H9 (cell line): ENCODE results near the gene LZTR1. TPM values are rescaled to one million over a fixed set of nuclear protein-coding genes. Genes with fewer than 3 reads are reported as not detected.

Experiments
- DNase-seq: peaks from one replicate; pipeline ENCODE4 v3.0.0-alpha.2; 2017
- H2AFZ ChIP-seq: one replicate; pipeline ENCODE4 v1.6.1; 2013; ENCODE audit warnings: mild to moderate bottlenecking, low read length, control low read depth, moderate library complexity
- H2AK5ac ChIP-seq: 2 replicates; pipeline ENCODE4 v1.6.1; 2013; ENCODE audit warnings: low read length, control low read depth, mixed read lengths; ENCODE audit not compliant: insufficient read length
- H2BK120ac ChIP-seq: one replicate; pipeline ENCODE4 v1.6.1; 2013; ENCODE audit warnings: low read depth, mild to moderate bottlenecking, low read length, control low read depth, inconsistent platforms; ENCODE audit not compliant: poor library complexity, severe bottlenecking
- H2BK12ac ChIP-seq: 2 replicates; pipeline ENCODE4 v1.6.1; 2013; ENCODE audit warnings: low read length, control low read depth, mixed read lengths, low read depth; ENCODE audit not compliant: insufficient read length
- H2BK15ac ChIP-seq: 2 replicates; pipeline ENCODE4 v1.6.1; 2013; ENCODE audit warnings: low read depth, low read length, control low read depth
- H2BK20ac ChIP-seq: one replicate; pipeline ENCODE4 v1.6.1; 2013; ENCODE audit warnings: low read depth, mild to moderate bottlenecking, low read length, control low read depth, inconsistent platforms; ENCODE audit not compliant: poor library complexity, severe bottlenecking
- H2BK5ac ChIP-seq: 2 replicates; pipeline ENCODE4 v1.6.1; 2013; ENCODE audit warnings: low read length, control low read depth, mixed read lengths; ENCODE audit not compliant: insufficient read length
- H3K14ac ChIP-seq: 2 replicates; pipeline ENCODE4 v1.6.1; 2013; ENCODE audit warnings: low read length, control low read depth; ENCODE audit not compliant: insufficient read depth
- H3K18ac ChIP-seq: 2 replicates; pipeline ENCODE4 v1.6.1; 2013; ENCODE audit warnings: low read depth, mild to moderate bottlenecking, mixed read lengths, low read length, control low read depth; ENCODE audit not compliant: insufficient read length
- H3K23ac ChIP-seq: 2 replicates; pipeline ENCODE4 v1.6.1; 2013; ENCODE audit warnings: low read length, control low read depth, mixed read lengths, low read depth; ENCODE audit not compliant: insufficient read length
- H3K23me2 ChIP-seq: 2 replicates; pipeline ENCODE4 v1.6.1; 2013; ENCODE audit warnings: low read depth, mild to moderate bottlenecking, mixed read lengths, low read length, control low read depth; ENCODE audit not compliant: insufficient read length, poor library complexity, severe bottlenecking
- H3K27ac ChIP-seq: 2 replicates; pipeline ENCODE4 v1.5.1; 2013; ENCODE audit warnings: low read length, control low read depth, mixed read lengths, low read depth; ENCODE audit not compliant: insufficient read length
- H3K27me3 ChIP-seq: 2 replicates; pipeline ENCODE4 v1.6.1; 2013; ENCODE audit warnings: low read length, control low read depth, inconsistent platforms; ENCODE audit not compliant: insufficient read depth
- H3K4ac ChIP-seq: 2 replicates; pipeline ENCODE4 v1.6.1; 2013; ENCODE audit warnings: low read depth, mild to moderate bottlenecking, control low read depth, inconsistent platforms, low read length, moderate library complexity
- H3K4me1 ChIP-seq: 2 replicates; pipeline ENCODE4 v1.6.1; 2013; ENCODE audit warnings: low read length, control low read depth, inconsistent platforms; ENCODE audit not compliant: insufficient read depth
- H3K4me2 ChIP-seq: 2 replicates; pipeline ENCODE4 v1.6.1; 2013; ENCODE audit warnings: low read length, control low read depth, mixed read lengths; ENCODE audit not compliant: insufficient read length, insufficient read depth
- H3K56ac ChIP-seq: 2 replicates; pipeline ENCODE4 v1.6.1; 2013; ENCODE audit warnings: low read depth, mild to moderate bottlenecking, mixed read lengths, low read length, control low read depth; ENCODE audit not compliant: insufficient read length
- H3K79me1 ChIP-seq: 2 replicates; pipeline ENCODE4 v1.6.1; 2013; ENCODE audit warnings: low read depth, mild to moderate bottlenecking, moderate library complexity, low read length, control low read depth, inconsistent platforms; ENCODE audit not compliant: insufficient read depth, poor library complexity, severe bottlenecking
- H3K79me2 ChIP-seq: 2 replicates; pipeline ENCODE4 v1.6.1; 2013; ENCODE audit warnings: low read length, control low read depth, inconsistent platforms; ENCODE audit not compliant: insufficient read depth
- H3K9ac ChIP-seq: 2 replicates; pipeline ENCODE4 v1.6.1; 2013; ENCODE audit warnings: low read length, control low read depth, mixed read lengths; ENCODE audit not compliant: insufficient read length; ENCODE audit errors: extremely low read depth
- H3K9me3 ChIP-seq: one replicate; pipeline ENCODE4 v1.6.1; 2013; ENCODE audit warnings: low read depth, low read length, inconsistent platforms; ENCODE audit not compliant: control insufficient read depth
- H3T11ph ChIP-seq: one replicate; pipeline ENCODE4 v1.6.1; 2013; ENCODE audit warnings: mild to moderate bottlenecking, low read length, control low read depth, inconsistent platforms
- H4K20me1 ChIP-seq: one replicate; pipeline ENCODE4 v1.6.1; 2013; ENCODE audit not compliant: control insufficient read depth, insufficient read length, insufficient read depth
- H4K5ac ChIP-seq: 2 replicates; pipeline ENCODE4 v1.6.1; 2013; ENCODE audit warnings: low read depth, mild to moderate bottlenecking, mixed read lengths, low read length, control low read depth; ENCODE audit not compliant: insufficient read length
- H4K8ac ChIP-seq: replicated peaks from 2 replicates; pipeline ENCODE4 v1.6.1; 2013; ENCODE audit warnings: low read length, control low read depth, mixed read lengths, low read depth; ENCODE audit not compliant: insufficient read length
- H4K91ac ChIP-seq: 2 replicates; pipeline ENCODE4 v1.6.1; 2013; ENCODE audit warnings: low read depth, mild to moderate bottlenecking, moderate library complexity, mixed read lengths, low read length, control low read depth; ENCODE audit not compliant: insufficient read length
- H3K27ac Mint-ChIP-seq, 3 experiments: 2 replicates in 2 of 3; 3 replicates in 1 of 3; pipeline ENCODE4 v1.8.0; 2020 to 2021; ENCODE audit warnings: mixed read lengths in 3 of 3, mild to moderate bottlenecking in 1 of 3, moderate library complexity in 1 of 3
- H3K27me3 Mint-ChIP-seq: 2 replicates; pipeline ENCODE4 v1.8.0; 2021; ENCODE audit warnings: low read depth, mild to moderate bottlenecking, moderate library complexity, mixed read lengths
- H3K36me3 Mint-ChIP-seq, 3 experiments: 2 replicates in 2 of 3; 3 replicates in 1 of 3; pipeline ENCODE4 v1.8.0; 2020 to 2021; ENCODE audit warnings: low read depth in 3 of 3, mixed read lengths in 3 of 3; ENCODE audit not compliant: insufficient read depth in 1 of 3
- H3K4me1 Mint-ChIP-seq, 2 experiments: 2 replicates each; pipeline ENCODE4 v1.8.0; 2020; ENCODE audit warnings: mixed read lengths in 2 of 2
- H3K4me3 Mint-ChIP-seq, 2 experiments: 2 replicates in 1 of 2; 3 replicates in 1 of 2; pipeline ENCODE4 v1.8.0; 2020 to 2021; ENCODE audit warnings: mild to moderate bottlenecking in 2 of 2, mixed read lengths in 2 of 2, moderate library complexity in 1 of 2
- H3K9me3 Mint-ChIP-seq, 2 experiments: 2 replicates in 1 of 2; 3 replicates in 1 of 2; pipeline ENCODE4 v1.8.0; 2020; ENCODE audit warnings: mild to moderate bottlenecking in 2 of 2, mixed read lengths in 2 of 2, moderate library complexity in 1 of 2
- WGBS: extraction: QIAGEN DNeasy Blood & Tissue Kit; methylation state at CpG from one replicate; pipeline ENCODE4 v1.1.7; 2013; ENCODE audit warnings: missing lambda C conversion rate, low lambda C conversion rate, mixed read lengths; ENCODE audit not compliant: insufficient read length; ENCODE audit errors: extremely low coverage; 5-methylcytosine and 5-hydroxymethylcytosine counted together
- total RNA-seq: library from RNA; stranded (reverse); gene quantifications from 2 replicates; pipeline ENCODE4 v1.2.1, GENCODE V29; 2021
- TF ChIP-seq, protein P1 (sequence below): fragments of 200-600 bp; sonication (generic); conservative IDR thresholded peaks from 3 replicates; pipeline ENCODE4 v1.8.0; 2021; ENCODE audit warnings: antibody characterized with exemption, mild to moderate bottlenecking

LZTR1 gene
- total RNA-seq, 1 experiment from 2014 or later, result 47.0 TPM

- Histone ChIP-seq H2AK5ac (no peak overlapping the region), H3K18ac (no peak overlapping the region), H3K79me1 (no peaks in the 10 kb centered on the region), H4K20me1 (no peaks in the 10 kb centered on the region), H3K27ac (no peak overlapping the region), H2AFZ (no peak overlapping the region), H3K14ac (no peak overlapping the region), H3K4me2 (no peak overlapping the region), H4K5ac (no peak overlapping the region), H4K8ac (no peak overlapping the region), H3T11ph (no peak overlapping the region), H3K9ac (no peak overlapping the region), H3K23ac (no peak overlapping the region), H3K9me3 (no peaks in the 10 kb centered on the region), H3K23me2 (peaks cover 4% of the 10 kb centered on the region), H2BK12ac (no peak overlapping the region), H4K91ac (no peak overlapping the region), H3K56ac (no peak overlapping the region), H2BK15ac (no peak overlapping the region), H2BK20ac (no peak overlapping the region), H3K27me3 (peaks cover 14% of the 10 kb centered on the region; the same call in 1 of the 2 replicates), H2BK5ac (no peak overlapping the region), H3K4me1 (no peaks in the 10 kb centered on the region), H3K79me2 (no peaks in the 10 kb centered on the region), H2BK120ac (no peak overlapping the region), H3K4ac (no peak overlapping the region)
- no peaks in the 10 kb centered on the region for H3K36me3 Mint-ChIP-seq
- DNase-seq, result no peak
- TF ChIP-seq, protein P1, sequence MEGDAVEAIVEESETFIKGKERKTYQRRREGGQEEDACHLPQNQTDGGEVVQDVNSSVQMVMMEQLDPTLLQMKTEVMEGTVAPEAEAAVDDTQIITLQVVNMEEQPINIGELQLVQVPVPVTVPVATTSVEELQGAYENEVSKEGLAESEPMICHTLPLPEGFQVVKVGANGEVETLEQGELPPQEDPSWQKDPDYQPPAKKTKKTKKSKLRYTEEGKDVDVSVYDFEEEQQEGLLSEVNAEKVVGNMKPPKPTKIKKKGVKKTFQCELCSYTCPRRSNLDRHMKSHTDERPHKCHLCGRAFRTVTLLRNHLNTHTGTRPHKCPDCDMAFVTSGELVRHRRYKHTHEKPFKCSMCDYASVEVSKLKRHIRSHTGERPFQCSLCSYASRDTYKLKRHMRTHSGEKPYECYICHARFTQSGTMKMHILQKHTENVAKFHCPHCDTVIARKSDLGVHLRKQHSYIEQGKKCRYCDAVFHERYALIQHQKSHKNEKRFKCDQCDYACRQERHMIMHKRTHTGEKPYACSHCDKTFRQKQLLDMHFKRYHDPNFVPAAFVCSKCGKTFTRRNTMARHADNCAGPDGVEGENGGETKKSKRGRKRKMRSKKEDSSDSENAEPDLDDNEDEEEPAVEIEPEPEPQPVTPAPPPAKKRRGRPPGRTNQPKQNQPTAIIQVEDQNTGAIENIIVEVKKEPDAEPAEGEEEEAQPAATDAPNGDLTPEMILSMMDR, result no peak
- peak overlapping the region in 1 of 2 experiments; percentile 3; a peak in 2 of 5 replicates for H3K4me3 Mint-ChIP-seq
- no peak overlapping the region for H3K27ac Mint-ChIP-seq
- peaks cover 14 to 19% of the 10 kb centered on the region in 2 experiments for H3K4me1 Mint-ChIP-seq
- peaks cover 52% of the 10 kb centered on the region for H3K27me3 Mint-ChIP-seq
- no peaks in the 10 kb centered on the region for H3K9me3 Mint-ChIP-seq
- WGBS, result no CpG with 5 or more reads among the region's 20 CpGs
These were observed 22.3 kb upstream of the LZTR1 start for GRCh38 chr22:20959578-20960461.
